GM12801 (cell line): ENCODE results near the gene EXOC6B.

Experiments
- TF ChIP-seq, protein P1 (sequence below): IDR thresholded peaks from one replicate; pipeline ENCODE4 v1.5.1; 2011; ENCODE audit warnings: control low read depth; ENCODE audit not compliant: insufficient read length; ENCODE audit errors: extremely low read depth

Gene EXOC6B

GRCh38 chr2:72604468-72604867 lies 221.4 kb downstream of the EXOC6B start:
- TF ChIP-seq, protein P1, sequence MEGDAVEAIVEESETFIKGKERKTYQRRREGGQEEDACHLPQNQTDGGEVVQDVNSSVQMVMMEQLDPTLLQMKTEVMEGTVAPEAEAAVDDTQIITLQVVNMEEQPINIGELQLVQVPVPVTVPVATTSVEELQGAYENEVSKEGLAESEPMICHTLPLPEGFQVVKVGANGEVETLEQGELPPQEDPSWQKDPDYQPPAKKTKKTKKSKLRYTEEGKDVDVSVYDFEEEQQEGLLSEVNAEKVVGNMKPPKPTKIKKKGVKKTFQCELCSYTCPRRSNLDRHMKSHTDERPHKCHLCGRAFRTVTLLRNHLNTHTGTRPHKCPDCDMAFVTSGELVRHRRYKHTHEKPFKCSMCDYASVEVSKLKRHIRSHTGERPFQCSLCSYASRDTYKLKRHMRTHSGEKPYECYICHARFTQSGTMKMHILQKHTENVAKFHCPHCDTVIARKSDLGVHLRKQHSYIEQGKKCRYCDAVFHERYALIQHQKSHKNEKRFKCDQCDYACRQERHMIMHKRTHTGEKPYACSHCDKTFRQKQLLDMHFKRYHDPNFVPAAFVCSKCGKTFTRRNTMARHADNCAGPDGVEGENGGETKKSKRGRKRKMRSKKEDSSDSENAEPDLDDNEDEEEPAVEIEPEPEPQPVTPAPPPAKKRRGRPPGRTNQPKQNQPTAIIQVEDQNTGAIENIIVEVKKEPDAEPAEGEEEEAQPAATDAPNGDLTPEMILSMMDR: no peak

- TF ChIP-seq, protein P1: no peak
Observed at GRCh38 chr2:72603481-72603880, 222.4 kb downstream of the EXOC6B start.

DNA sequence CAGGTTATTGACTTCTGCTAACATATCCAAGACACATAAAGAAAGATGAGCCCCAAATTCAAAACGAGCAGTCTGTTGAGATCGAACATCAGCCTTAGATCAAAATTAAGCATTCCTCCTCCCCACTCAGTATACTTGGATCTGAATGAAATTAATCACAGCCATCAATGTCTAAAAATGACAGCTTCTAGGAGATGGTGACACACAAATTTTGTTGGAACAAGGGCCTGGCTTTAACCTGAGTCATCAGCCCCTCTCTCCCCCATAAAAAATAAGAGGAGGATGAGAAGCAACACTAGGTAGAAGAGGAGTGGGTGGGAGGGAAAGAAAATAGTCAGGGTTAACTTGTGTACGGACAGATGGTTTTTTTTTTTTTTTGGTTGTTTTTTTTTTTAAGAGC lies 223.1 kb downstream of the EXOC6B start:
- TF ChIP-seq, protein P1: no peak

DNA sequence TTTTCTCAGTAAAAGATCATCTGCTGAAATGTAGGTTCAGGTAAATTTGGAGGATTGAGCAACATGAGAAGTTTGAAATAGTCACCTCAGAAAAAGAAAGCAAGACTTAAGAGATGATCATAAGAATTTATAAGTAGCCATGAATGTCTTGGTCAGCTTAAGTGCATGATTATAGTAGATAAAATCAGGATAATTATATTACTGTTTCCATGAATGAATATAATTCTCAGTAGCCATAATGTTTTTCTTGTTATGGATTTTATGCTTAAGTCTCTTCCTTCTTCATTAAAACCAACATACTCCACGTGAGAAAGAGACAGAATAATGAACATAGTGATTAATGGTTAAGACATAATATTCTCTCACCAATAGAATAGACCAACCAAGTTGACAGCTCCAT lies 223.7 kb downstream of the EXOC6B start:
- TF ChIP-seq, protein P1: no peak

- TF ChIP-seq, protein P1: no peak
Observed at GRCh38 chr2:72583376-72583775, 242.5 kb downstream of the EXOC6B start.

DNA sequence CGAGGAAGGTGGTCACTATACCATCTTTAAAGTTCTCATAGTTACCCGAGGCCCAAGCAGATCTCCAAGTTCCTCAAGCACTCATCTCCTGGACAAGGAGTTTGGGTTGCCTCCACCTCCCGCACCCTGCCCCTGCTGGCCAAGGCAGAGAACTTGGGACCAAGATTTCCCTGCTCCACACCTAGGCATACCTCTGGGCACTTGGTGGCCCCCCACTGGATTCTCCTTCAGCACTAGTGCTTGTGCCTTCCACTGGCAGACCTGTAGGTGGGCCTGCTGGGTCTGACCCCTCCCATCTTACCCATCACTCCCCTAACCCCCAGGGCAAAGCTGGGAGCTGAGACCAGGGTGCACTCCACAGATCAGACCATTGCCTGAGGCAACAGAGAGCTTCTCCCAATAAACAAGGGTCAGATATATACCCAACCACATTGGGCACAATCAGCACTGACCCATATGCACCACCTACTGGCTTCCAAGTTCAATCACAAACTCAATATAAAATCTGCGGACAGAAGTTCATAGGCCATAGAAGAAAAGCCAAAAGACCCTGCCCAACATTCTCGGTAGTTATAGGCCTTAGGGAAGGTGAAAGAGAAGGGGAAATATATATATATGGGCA lies 244.2 kb downstream of the EXOC6B start:
- TF ChIP-seq, protein P1: no peak

- TF ChIP-seq, protein P1: no peak
Observed at GRCh38 chr2:72579591-72580180, 246.1 kb downstream of the EXOC6B start.

- TF ChIP-seq, protein P1: no peak
Observed at GRCh38 chr2:72576861-72577260, 249.0 kb downstream of the EXOC6B start.
